ENCODE measurements around the gene ZNF354C.
"Not testable (repeated sequence)": the region's sequence is repeated elsewhere in the genome, so short reads cannot be mapped to it uniquely, and the experiment has no call there.

ZNF354C gene

GRCh38 chr5:179060116-179061008, at the start of gene ZNF354C:
TSS of gene ZNF354C (plus strand) at chr5:179060373. CDS start at chr5:179062069, 1,696 bp downstream.
- DNase-seq = peak; percentile 88 to 90

DNA sequence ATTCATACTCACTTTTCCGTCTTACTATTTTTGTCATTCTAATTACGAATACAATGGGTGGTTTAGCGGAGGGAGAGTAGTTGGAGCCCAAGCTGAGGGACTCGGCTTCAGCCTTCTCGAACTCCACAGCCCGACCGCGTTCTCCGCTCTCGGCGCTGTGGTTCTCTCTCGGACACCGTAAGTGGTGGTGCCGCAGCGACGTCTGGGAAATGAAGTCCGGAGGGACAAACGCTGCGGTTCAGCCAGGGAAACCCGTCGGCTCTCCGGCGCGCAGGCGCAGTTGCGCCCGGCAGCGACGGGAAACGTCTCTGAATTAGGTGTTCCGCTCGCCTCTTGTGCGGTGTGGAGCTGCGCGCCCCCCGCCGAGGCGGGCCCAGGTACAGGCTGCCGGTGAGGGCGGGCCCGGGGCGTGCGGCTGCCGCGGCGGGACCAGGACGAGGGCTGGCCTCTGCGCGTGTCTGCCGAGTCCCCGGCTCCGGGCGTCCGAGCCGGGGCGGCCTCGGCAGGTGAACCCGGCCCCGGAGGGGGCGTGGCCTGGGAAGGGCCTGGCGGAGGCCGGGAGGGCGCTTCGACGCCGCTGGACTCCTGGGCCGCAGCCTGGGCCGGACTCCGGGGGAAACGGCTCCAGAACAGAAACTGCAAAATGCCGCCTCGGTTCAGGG, 36.5 kb upstream of the ZNF354C start, which contains the start of gene ZNF879:
Gene ZNF879 (plus strand): TSS at position 277 of the 662 bp plus-strand sequence. CDS start 1,201 bp downstream, outside the sequence.
- peak; percentile 93 to 95 for DNase-seq

DNA sequence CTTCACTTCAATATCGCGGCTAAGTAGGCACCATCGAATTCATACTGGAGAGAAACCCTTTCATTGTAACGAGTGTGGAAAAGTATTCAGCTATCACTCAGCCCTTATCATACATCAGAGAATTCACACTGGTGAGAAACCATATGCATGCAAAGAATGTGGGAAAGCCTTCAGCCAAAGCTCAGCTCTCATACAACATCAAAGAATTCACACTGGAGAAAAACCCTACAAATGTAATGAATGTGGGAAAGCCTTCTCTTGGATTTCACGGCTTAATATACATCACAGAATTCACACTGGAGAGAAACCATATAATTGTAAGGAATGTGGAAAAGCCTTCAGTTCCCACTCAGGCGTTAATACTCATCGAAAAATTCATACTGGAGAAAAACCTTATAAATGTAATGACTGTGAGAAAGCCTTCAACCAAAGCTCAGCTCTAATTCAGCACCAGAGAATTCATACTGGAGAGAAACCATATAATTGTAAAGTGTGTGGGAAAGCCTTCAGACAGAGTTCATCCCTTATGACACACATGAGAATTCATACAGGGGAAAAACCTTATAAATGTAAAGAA, 27.1 kb upstream of the ZNF354C start:
- DNase-seq = no peak

DNA sequence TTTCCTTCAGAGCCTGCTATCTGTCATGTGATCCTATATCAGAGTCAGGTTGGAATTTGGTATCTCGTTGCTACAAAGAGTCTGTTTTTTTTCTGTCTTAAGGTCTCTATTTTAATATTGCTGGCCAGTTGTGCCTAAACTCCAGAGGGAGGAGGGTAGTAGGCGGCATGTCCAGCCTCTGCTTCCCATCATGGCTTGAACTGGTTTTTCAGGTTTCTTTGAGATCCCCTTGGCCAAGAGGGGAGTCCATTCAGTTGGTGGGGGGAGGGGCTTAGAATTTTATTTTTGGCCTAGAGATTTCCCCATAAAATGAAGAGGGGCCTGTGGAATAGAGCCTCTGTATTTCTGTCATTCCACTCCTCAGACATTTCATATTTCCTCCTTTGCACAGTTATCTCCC, 15.4 kb upstream of the ZNF354C start:
- DNase-seq = no peak

- DNase-seq = no peak
Observed at GRCh38 chr5:179051784-179052183, 8.4 kb upstream of the ZNF354C start.

DNA sequence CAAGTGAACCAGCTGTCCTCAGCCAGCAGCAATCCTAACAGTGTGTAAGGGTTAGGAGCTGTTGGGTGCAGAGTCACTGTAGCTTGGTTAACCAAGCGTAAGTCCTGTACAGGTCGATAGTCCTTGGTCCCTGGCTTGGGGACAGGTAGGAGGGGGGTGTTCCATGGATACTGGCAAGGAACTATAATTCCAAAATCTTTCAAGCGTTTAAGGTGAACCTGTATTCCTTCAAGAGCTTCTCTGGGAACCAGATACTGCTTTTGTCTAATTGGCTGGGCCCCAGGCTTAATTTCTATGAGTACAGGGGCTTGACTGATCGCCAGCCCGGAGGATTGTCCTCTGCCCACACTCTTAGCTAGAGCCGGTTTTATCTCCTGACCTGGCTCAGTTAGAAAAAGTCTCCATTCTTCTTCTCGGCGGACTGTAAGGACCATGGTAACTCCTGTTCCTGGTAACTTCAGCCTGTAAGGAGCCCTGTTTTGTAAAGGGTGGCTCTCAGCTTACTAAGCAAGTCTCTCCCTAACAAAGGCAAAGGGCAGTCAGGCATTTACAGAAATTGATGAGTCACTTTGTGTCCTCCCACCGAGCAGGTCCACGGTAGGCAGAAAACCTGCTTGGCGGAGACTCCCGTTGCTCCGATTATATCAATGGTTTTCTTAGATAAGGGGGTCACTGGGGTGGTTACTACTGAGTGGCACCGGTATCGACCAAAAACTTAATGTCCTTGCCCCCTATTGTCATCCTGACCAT, 6.0 kb upstream of the ZNF354C start:
- no peak for DNase-seq

DNA sequence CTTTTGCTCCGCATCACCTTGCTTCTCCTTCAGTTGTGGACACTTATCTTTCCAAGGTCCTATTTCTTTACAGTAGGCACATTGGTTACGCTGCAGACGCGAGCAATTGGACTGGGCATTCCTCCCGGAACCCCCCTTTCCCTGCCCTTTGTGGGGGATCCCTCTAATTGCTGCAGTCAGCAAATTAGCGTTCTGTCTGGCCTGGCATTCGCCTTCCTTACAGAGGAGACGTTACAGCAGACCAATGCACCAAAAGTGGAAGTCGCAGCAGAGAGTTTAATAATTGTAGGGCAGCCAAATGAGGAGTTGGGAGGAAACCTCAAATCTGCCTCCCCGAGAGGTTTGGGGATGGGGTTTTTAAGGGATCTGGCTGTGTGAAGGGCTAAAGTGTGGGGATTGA, 5.3 kb upstream of the ZNF354C start:
- DNase-seq = no peak

- no peak for DNase-seq
Observed at GRCh38 chr5:179055436-179055835, 4.7 kb upstream of the ZNF354C start.

GRCh38 chr5:179055841-179056240, 4.3 kb upstream of the ZNF354C start:
- no peak for DNase-seq

GRCh38 chr5:179061025-179061424, 852 bp downstream of the ZNF354C start:
- no peak for DNase-seq

DNA sequence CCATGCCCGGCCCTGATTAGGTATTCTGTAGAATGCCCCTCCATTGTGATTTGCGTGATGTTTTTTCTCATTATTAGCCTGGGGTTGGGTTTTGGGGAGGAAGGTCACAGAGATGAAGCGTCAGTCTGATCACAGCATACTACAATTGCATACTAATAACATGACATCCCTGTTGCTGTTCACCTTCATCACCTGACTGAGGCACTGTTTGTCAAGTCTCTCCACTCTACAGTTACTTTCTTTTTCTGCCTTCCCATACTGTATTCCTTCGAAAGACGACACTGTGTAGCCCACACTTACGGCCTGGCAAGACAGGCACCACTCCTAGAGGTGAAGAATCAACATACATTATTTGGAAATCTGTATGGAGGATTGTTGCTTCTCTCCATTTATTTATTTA, 5.5 kb downstream of the ZNF354C start:
- no peak for DNase-seq

DNA sequence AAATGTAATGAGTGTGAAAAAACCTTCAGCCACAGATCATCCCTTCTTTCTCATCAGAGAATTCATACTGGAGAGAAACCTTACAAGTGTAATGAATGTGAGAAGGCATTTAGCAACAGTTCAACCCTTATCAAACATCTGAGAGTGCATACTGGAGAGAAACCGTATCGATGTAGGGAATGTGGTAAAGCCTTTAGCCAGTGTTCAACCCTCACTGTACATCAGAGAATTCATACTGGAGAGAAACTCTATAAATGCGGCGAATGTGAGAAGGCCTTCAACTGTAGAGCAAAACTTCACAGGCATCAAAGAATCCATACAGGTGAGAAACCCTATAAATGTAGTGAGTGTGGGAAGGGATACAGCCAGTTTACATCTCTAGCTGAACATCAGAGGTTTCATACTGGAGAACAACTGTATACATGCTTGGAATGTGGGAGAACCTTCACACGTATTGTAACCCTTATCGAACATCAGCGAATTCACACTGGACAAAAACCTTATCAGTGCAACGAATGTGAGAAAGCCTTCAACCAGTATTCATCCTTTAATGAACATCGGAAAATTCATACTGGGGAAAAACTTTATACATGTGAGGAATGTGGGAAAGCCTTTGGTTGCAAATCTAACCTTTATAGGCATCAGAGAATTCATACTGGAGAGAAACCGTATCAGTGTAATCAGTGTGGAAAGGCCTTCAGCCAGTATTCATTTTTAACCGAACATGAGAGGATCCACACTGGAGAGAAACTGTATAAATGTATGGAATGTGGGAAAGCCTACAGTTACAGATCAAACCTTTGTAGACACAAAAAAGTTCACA, 19.2 kb downstream of the ZNF354C start:
- DNase-seq = no peak

DNA sequence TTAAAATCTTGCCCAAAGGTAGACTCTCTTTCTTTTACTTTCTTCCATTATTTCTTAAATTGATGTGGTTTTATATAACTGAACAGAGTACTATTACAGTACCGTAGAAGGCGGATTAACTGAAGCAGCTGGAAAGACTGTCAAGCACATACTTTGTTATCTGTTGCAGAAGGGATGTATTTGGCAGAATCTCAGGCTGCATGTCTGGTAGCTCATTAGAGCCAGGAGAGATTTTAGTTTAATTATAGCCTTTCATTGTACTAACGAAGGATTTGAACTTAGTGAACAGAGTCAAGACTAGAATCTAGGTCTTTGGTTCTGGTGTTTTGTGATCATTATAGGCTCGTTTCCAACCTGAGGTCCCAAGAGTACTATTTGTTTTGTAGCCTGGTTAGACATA, 20.6 kb downstream of the ZNF354C start:
- no peak for DNase-seq

DNA sequence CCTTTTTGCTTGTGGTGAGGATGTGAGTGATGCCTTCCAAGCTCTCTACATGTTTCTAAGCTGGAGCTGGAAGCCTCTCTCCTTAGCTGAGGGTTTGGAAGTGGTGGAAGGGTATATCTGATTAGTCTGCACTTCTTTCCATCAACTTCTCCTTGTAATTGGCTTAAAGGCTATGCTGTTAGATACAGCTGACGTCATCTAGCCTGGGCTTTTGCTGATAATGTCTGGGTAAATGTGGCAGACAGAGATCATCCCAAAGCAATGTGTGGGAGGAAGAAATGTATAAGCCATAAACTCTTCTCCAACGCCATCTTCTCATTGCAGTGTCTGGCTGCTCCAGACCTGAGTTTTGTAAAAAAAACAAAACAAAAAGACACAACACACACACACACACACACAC, 29.3 kb downstream of the ZNF354C start:
- no peak for DNase-seq

GRCh38 chr5:179101282-179101681, 41.1 kb downstream of the ZNF354C start:
- DNase-seq = not testable (repeated sequence)

DNA sequence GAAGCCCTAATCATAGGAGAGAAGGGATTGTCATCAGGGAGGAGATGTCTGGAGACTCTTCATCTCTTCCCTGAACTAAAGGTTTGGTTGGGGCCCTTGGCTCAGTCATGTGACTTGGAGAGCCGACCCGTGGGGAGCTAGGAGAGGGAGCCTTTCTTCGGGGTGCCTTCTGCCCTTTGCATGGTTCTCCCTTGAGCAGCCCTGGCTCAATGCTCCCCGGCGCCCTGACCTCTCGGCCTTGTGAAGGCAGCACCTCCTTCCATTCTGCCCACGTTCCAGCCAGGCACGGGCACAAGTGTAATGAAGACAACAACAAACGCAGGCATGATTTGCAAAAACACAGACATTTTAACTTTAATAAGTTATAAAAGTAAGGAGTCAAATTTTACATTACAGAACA, 50.4 kb downstream of the ZNF354C start:
- no peak for DNase-seq

- DNase-seq = no peak
Observed at GRCh38 chr5:179111267-179112207, 51.4 kb downstream of the ZNF354C start.

DNA sequence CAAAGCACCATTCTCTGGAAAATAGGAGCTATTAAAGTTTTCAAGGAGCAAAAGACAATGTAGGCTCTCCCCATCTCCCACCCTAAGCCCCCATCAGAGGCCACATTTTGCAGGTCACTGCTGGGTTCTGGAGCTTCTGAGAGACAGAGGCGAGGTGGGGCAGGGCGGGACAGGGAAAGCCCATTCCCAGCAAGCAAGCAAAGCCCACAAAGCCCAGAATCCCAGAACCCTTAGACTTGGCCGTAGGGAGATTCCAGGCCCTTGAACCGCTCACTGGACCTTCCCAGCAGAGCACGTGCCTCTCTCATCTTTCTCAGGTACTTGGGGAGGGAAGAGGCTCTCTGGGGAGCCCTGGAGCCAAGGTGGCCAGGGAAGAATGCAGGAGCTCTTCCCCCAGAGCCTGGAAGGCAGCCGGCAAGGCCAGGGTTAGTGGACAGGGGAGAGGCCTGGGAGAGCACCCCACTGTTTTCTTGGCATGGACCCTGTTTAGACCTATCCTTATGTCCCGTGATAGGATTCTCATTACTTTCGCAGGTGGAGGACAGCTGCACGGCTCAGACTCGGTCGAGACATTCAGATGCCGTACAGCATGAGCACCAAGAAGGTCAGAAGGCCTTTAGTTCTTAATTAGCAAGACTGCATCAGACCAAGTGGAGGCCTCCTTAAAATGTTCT, 52.4 kb downstream of the ZNF354C start:
- no peak for DNase-seq

GRCh38 chr5:179113143-179113530, 53.0 kb downstream of the ZNF354C start:
- DNase-seq = no peak

DNA sequence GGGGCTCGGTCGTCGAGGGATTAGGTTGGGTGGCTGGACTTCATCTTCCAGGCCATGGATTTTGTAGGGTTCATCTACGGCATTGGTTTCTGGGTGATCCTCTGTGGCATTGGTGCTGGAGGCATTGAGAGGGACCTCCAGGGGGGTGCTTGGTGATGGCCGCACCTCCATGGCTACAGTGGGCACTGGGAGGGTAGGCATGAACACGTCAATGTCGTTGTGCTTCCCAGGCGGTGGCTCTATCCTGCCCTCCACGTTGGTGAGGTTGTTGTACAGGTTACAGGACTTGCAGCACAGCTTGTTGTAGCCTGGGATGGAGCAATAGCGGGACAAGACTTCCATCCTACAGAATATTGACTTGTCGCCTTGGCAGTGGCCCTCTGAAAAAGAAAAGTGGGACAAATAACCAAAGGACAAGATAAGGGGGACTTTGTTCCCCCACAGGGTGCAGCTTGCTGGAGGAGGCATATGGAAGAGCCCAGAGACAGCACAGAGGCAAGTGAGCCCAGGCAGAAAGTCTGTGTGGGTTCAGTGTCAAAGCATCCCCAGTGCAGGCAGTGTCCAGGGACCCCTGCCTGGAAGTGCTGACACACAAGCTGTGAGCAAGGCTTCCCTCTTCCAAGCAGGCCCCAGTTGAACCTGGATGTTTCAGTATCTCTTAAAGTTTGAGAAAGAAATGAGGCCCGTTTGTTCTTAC, 53.9 kb downstream of the ZNF354C start:
- no peak for DNase-seq

Data from activated T-cell treated with anti-CD3 and anti-CD28 coated beads, Interleukin-2, amount 50 U/mL, for 48 hours (primary cell).